Transverse colon (tissue), 4 donors: ENCODE data around the gene BMP8B. TPM values are rescaled to one million over a fixed set of nuclear protein-coding genes. Genes with fewer than 3 reads are reported as not detected.

ENCODE experiments used
- DNase-seq: peaks from one replicate; pipeline ENCODE4 v3.0.0-alpha.2; 2019
- H3K27ac ChIP-seq, 4 donors: fragments of 200-600 bp; sonication (generic); 2 replicates each; pipeline ENCODE4 v1.5.1; 2016 to 2018; ENCODE audit warnings: inconsistent platforms in 4 of 4
- H3K27me3 ChIP-seq: fragments of 200-600 bp; sonication (generic); 2 replicates; pipeline ENCODE4 v1.5.1; 2017; ENCODE audit warnings: inconsistent platforms
- H3K36me3 ChIP-seq, 4 donors: fragments of 200-600 bp; sonication (generic); 2 replicates each; pipeline ENCODE4 v1.5.1; 2017 to 2019; ENCODE audit warnings: inconsistent platforms in 4 of 4
- H3K4me1 ChIP-seq, 4 donors: fragments of 200-600 bp; sonication (generic); 2 replicates each; pipeline ENCODE4 v1.5.1; 2017 to 2020; ENCODE audit warnings: inconsistent platforms in 4 of 4
- H3K4me3 ChIP-seq, 4 donors: fragments of 200-600 bp; sonication (generic); 1 replicate in 1 of 4; 2 replicates in 3 of 4; pipeline versions ENCODE4 v1.5.1 to v1.6.1; 2017 to 2019; ENCODE audit warnings: inconsistent platforms in 4 of 4
- H3K9me3 ChIP-seq, 2 donors: fragments of 200-600 bp; sonication (generic); 2 replicates each; pipeline ENCODE4 v1.5.1; 2017 to 2019; ENCODE audit warnings: inconsistent platforms in 2 of 2
- CTCF ChIP-seq, 5 experiments: fragments of 200-600 bp in 3 of 5; fragments of 450-650 bp in 2 of 5; sonication (generic) in 3 of 5; IDR thresholded peaks; 1 replicate in 2 of 5; 2 replicates in 3 of 5; pipeline ENCODE4 v1.5.1; 2016 to 2017; ENCODE audit warnings: antibody characterized with exemption in 5 of 5, inconsistent platforms in 3 of 5, mild to moderate bottlenecking in 2 of 5, moderate library complexity in 1 of 5
- EP300 ChIP-seq: sonication (generic); formaldehyde crosslinking; IDR thresholded peaks from one replicate; pipeline ENCODE4 v1.6.1; 2017; ENCODE audit warnings: antibody characterized with exemption, low read depth
- POLR2A ChIP-seq: fragments of 450-650 bp; IDR thresholded peaks from one replicate; pipeline ENCODE4 v1.6.1; 2016; ENCODE audit warnings: antibody characterized with exemption, mild to moderate bottlenecking, moderate library complexity
- POLR2AphosphoS5 ChIP-seq, 3 donors: sonication (generic); formaldehyde crosslinking; IDR thresholded peaks; one replicate each; pipeline ENCODE4 v1.6.1; 2016; ENCODE audit warnings: antibody characterized with exemption in 3 of 3
- WGBS, 2 donors: methylation state at CpG; one replicate each; pipeline ENCODE4 v1.1.5; 2018; ENCODE audit warnings: low coverage in 1 of 2; 5-methylcytosine and 5-hydroxymethylcytosine counted together
- in situ Hi-C, 4 donors: fragments of 200-750 bp; cut with MboI; loops; one replicate each; pipeline versions ENCODE4 v1.15.0 to v1.15.1; 2017; ENCODE audit warnings: low sequenced_read_pairs in 3 of 4, low pct_ligation_motif_present in 1 of 4, low pct_unique_long_range_greater_than_20kb in 1 of 4
- intact Hi-C: fragments of 100-400 bp; cut with DNase I; formaldehyde crosslinking; loops from one replicate; pipeline ENCODE4 v1.15.1; 2023; ENCODE audit warnings: low total_unique reads
- total RNA-seq, 4 donors: library from RNA; depleted of rRNA; stranded (reverse); fragments of >200 nt; gene quantifications; one replicate each; pipeline ENCODE4 v1.1.0, GENCODE V29; 2016

BMP8B gene
- total RNA-seq, 4 donors from 2014 or later, result 1.2 to 27.2 (median 17.4) TPM

GRCh38 chr1:39733161-39733560 lies 55.5 kb downstream of the BMP8B start:
- Histone ChIP-seq H3K9me3 (no peaks in the 10 kb centered on the region), H3K27ac (no peak overlapping the region), H3K36me3 (no peaks in the 10 kb centered on the region), H3K4me1 (peaks cover 0 to 1% (median 0%) of the 10 kb centered on the region in 4 donors), H3K4me3 (no peak overlapping the region), H3K27me3 (peaks cover 77% of the 10 kb centered on the region)
- intact Hi-C loops (no loop called here), in situ Hi-C loops (no loop called here)
- DNase-seq, result no peak
- no peak for TF ChIP-seq POLR2A
- TF ChIP-seq POLR2AphosphoS5 (IDR thresholded peaks at IDR 0.05), result no peak
- no peak for TF ChIP-seq CTCF (IDR thresholded peaks at IDR 0.05)
- TF ChIP-seq EP300, result no peak
- 46 to 50% methylated on average over 4 to 7 of the region's 7 CpGs for WGBS, 2 donors

GRCh38 chr1:39732730-39733129 lies 55.9 kb downstream of the BMP8B start:
- Histone ChIP-seq H3K4me1 (no peaks in the 10 kb centered on the region), H3K4me3 (no peak overlapping the region), H3K27me3 (peaks cover 81% of the 10 kb centered on the region), H3K9me3 (no peaks in the 10 kb centered on the region), H3K27ac (no peak overlapping the region), H3K36me3 (no peaks in the 10 kb centered on the region)
- intact Hi-C loops (no loop called here), in situ Hi-C loops (no loop called here)
- no peak for DNase-seq
- WGBS, 2 donors, result 59 to 66% methylated on average over 3 of the region's 3 CpGs
- no peak for TF ChIP-seq CTCF (IDR thresholded peaks at IDR 0.05)
- TF ChIP-seq POLR2AphosphoS5 (IDR thresholded peaks at IDR 0.05), result no peak
- no peak for TF ChIP-seq EP300
- TF ChIP-seq POLR2A, result no peak

GRCh38 chr1:39729842-39730241 lies 58.8 kb downstream of the BMP8B start:
- H3K4me3 ChIP-seq, result no peak overlapping the region
- H3K27ac ChIP-seq, result no peak overlapping the region
- no peak for TF ChIP-seq CTCF (IDR thresholded peaks at IDR 0.05)
- no peak for TF ChIP-seq POLR2A
- TF ChIP-seq POLR2AphosphoS5 (IDR thresholded peaks at IDR 0.05), result no peak
- TF ChIP-seq EP300, result no peak
- H3K4me1 ChIP-seq, result no peaks in the 10 kb centered on the region
- peaks cover 97% of the 10 kb centered on the region for H3K27me3 ChIP-seq
- no peak for DNase-seq
- no peaks in the 10 kb centered on the region for H3K36me3 ChIP-seq
- no peaks in the 10 kb centered on the region for H3K9me3 ChIP-seq
- WGBS, 2 donors, result 38 to 47% methylated on average over 3 to 4 of the region's 4 CpGs
- intact Hi-C loops, result no loop called here
- in situ Hi-C loops, result loop anchor here in 2 of 4 donors (10.0 kb wide), 1 partner anchor 125 kb away; no protein-coding TSS in a partner anchor

- in situ Hi-C loops, result loop anchor here in 2 of 4 donors (10.0 kb wide), 1 partner anchor 124 kb away; no protein-coding TSS in a partner anchor
- peaks cover 97% of the 10 kb centered on the region for H3K27me3 ChIP-seq
- no peaks in the 10 kb centered on the region for H3K9me3 ChIP-seq
- no peak overlapping the region for H3K27ac ChIP-seq
- TF ChIP-seq EP300 (no peak), POLR2AphosphoS5 (IDR thresholded peaks at IDR 0.05) (no peak), CTCF (IDR thresholded peaks at IDR 0.05) (no peak), POLR2A (no peak)
- DNase-seq, result no peak
- no peaks in the 10 kb centered on the region for H3K4me1 ChIP-seq
- 17 to 59% methylated on average over 1 to 3 of the region's 3 CpGs for WGBS, 2 donors
- intact Hi-C loops, result no loop called here
- no peaks in the 10 kb centered on the region for H3K36me3 ChIP-seq
- H3K4me3 ChIP-seq, result no peak overlapping the region
These were observed 59.6 kb downstream of the BMP8B start for GRCh38 chr1:39729030-39729429.
